Body of pancreas (tissue), 4 donors: ENCODE results near the gene VMAC. TPM values are rescaled to one million over a fixed set of nuclear protein-coding genes. Genes with fewer than 3 reads are reported as not detected.
A peak's percentile ranks its signal among the peaks of the same experiment; 100 is the strongest.

Source experiments
- ATAC-seq: fragments of 150-250 bp; one replicate; pipeline ENCODE4 v1.9.1; 2016
- DNase-seq, 4 donors: peaks; one replicate each; pipeline ENCODE4 v3.0.0-alpha.2; 2019
- H3K27ac ChIP-seq, 4 donors: fragments of 200-600 bp; sonication (generic); 1 replicate in 3 of 4; 2 replicates in 1 of 4; pipeline versions ENCODE4 v1.5.1 to v1.6.1; 2016 to 2019; ENCODE audit warnings: mild to moderate bottlenecking in 1 of 4, mixed read lengths in 1 of 4, moderate library complexity in 1 of 4
- H3K27me3 ChIP-seq, 2 donors: fragments of 200-600 bp; sonication (generic); one replicate each; pipeline ENCODE4 v1.6.0; 2016; ENCODE audit warnings: mild to moderate bottlenecking in 1 of 2
- H3K36me3 ChIP-seq, 2 donors: fragments of 200-600 bp; sonication (generic); replicated peaks in 1 of 2; 2 replicates each; pipeline ENCODE4 v1.5.1; 2016; ENCODE audit warnings: low read depth in 2 of 2; ENCODE audit not compliant: insufficient read depth in 1 of 2
- H3K4me1 ChIP-seq: fragments of 200-600 bp; sonication (generic); one replicate; pipeline ENCODE4 v1.6.0; 2016
- H3K4me3 ChIP-seq, 2 donors: fragments of 200-600 bp; sonication (generic); 1 replicate in 1 of 2; 2 replicates in 1 of 2; pipeline ENCODE4 v1.5.1; 2016 to 2019
- H3K9me3 ChIP-seq, 3 donors: fragments of 200-600 bp; sonication (generic); 1 replicate in 2 of 3; 2 replicates in 1 of 3; pipeline ENCODE4 v1.5.1; 2016
- CTCF ChIP-seq, 7 experiments: fragments of 450-650 bp in 4 of 7; fragments of 200-600 bp in 3 of 7; sonication (generic) in 3 of 7; IDR thresholded peaks; one replicate each; pipeline ENCODE4 v1.5.1; 2016 to 2019; ENCODE audit warnings: antibody characterized with exemption in 7 of 7
- POLR2A ChIP-seq, 3 donors: fragments of 450-650 bp; IDR thresholded peaks; one replicate each; pipeline ENCODE4 v1.6.1; 2016; ENCODE audit warnings: antibody characterized with exemption in 3 of 3, mild to moderate bottlenecking in 2 of 3
- WGBS, 2 donors: methylation state at CpG; one replicate each; pipeline ENCODE4 v1.1.5; 2017; 5-methylcytosine and 5-hydroxymethylcytosine counted together
- intact Hi-C: fragments of 100-400 bp; cut with DNase I; formaldehyde crosslinking; loops from one replicate; pipeline ENCODE4 v1.15.1; 2023
- total RNA-seq, 2 donors: library from RNA; depleted of rRNA; stranded (reverse); fragments of >200 nt; gene quantifications; one replicate each; pipeline ENCODE4 v1.1.0, GENCODE V29; 2016

The VMAC gene
- total RNA-seq, 2 donors from 2014 or later: 12.5 to 15.3 TPM

GRCh38 chr19:5943623-5944022 is 39.0 kb downstream of the VMAC start:
- Histone ChIP-seq H3K9me3 (no peaks in the 10 kb centered on the region), H3K27me3 (no peaks in the 10 kb centered on the region), H3K4me3 (no peak overlapping the region), H3K4me1 (no peaks in the 10 kb centered on the region), H3K27ac (no peak overlapping the region), H3K36me3 (peaks cover 0 to 6% of the 10 kb centered on the region in 2 donors)
- 68 to 74% methylated on average over 6 to 10 of the region's 10 CpGs for WGBS, 2 donors
- intact Hi-C loops: no loop called here
- no peak for DNase-seq
- TF ChIP-seq CTCF (IDR thresholded peaks at IDR 0.05) (no peak), POLR2A (IDR thresholded peaks at IDR 0.05) (no peak)
- no peak for ATAC-seq

GRCh38 chr19:5947435-5947834 is 42.8 kb downstream of the VMAC start:
- 67 to 79% methylated on average over 10 to 13 of the region's 13 CpGs for WGBS, 2 donors
- Histone ChIP-seq H3K4me1 (peaks cover 17% of the 10 kb centered on the region), H3K4me3 (no peak overlapping the region), H3K27ac (peak overlapping the region in 2 of 4 donors; percentile 27 to 53), H3K27me3 (no peaks in the 10 kb centered on the region), H3K36me3 (no peaks in the 10 kb centered on the region), H3K9me3 (no peaks in the 10 kb centered on the region)
- TF ChIP-seq POLR2A (IDR thresholded peaks at IDR 0.05) (no peak), CTCF (IDR thresholded peaks at IDR 0.05) (no peak)
- intact Hi-C loops: no loop called here
- ATAC-seq: peak; percentile 49
- DNase-seq: peak in 3 of 4 donors; percentile 44 to 82 (median 53)

- peak overlapping the region in 2 of 4 donors; percentile 17 to 53 for H3K27ac ChIP-seq
- H3K27me3 ChIP-seq: no peaks in the 10 kb centered on the region
- DNase-seq (no peak), ATAC-seq (no peak)
- H3K4me1 ChIP-seq: peaks cover 33% of the 10 kb centered on the region
- 61 to 63% methylated on average over 12 to 13 of the region's 13 CpGs for WGBS, 2 donors
- TF ChIP-seq POLR2A (IDR thresholded peaks at IDR 0.05) (no peak), CTCF (IDR thresholded peaks at IDR 0.05) (no peak)
- H3K9me3 ChIP-seq: no peaks in the 10 kb centered on the region
- no peaks in the 10 kb centered on the region for H3K36me3 ChIP-seq
- intact Hi-C loops: no loop called here
- H3K4me3 ChIP-seq: no peak overlapping the region
Observed at GRCh38 chr19:5948752-5949564, 44.3 kb downstream of the VMAC start.

- no peaks in the 10 kb centered on the region for H3K9me3 ChIP-seq
- DNase-seq (peak in 2 of 4 donors; percentile 36), ATAC-seq (no peak)
- intact Hi-C loops: no loop called here
- H3K36me3 ChIP-seq: no peaks in the 10 kb centered on the region
- no peaks in the 10 kb centered on the region for H3K27me3 ChIP-seq
- H3K27ac ChIP-seq: no peak overlapping the region
- TF ChIP-seq POLR2A (IDR thresholded peaks at IDR 0.05) (no peak), CTCF (IDR thresholded peaks at IDR 0.05) (no peak)
- H3K4me3 ChIP-seq: no peak overlapping the region
- 83 to 91% methylated on average over 3 to 13 of the region's 13 CpGs for WGBS, 2 donors
- H3K4me1 ChIP-seq: peaks cover 42% of the 10 kb centered on the region
Observed at GRCh38 chr19:5949792-5950305, 45.2 kb downstream of the VMAC start.
